Omental fat pad (tissue), 4 donors: ENCODE results near the gene UBE2F. TPM values are rescaled to one million over a fixed set of nuclear protein-coding genes. Genes with fewer than 3 reads are reported as not detected.
"Not testable (repeated sequence)": the region's sequence is repeated elsewhere in the genome, so short reads cannot be mapped to it uniquely, and the experiment has no call there.

Source experiments
- ATAC-seq: fragments of 150-250 bp; one replicate; pipeline ENCODE4 v1.9.1; 2016; ENCODE audit warnings: mild to moderate bottlenecking, moderate library complexity; ENCODE audit not compliant: low FRiP score
- DNase-seq: peaks from one replicate; pipeline ENCODE4 v3.0.0-alpha.2; 2019; ENCODE audit warnings: low spot score
- total RNA-seq, 4 donors: library from RNA; depleted of rRNA; stranded (reverse); fragments of >200 nt; gene quantifications; one replicate each; pipeline ENCODE4 v1.1.0, GENCODE V29; 2016
- TF ChIP-seq, protein P1 (sequence below), 3 donors: fragments of 450-650 bp; IDR thresholded peaks; one replicate each; pipeline ENCODE4 v1.5.1; 2016 to 2017; ENCODE audit warnings: antibody characterized with exemption in 3 of 3, mild to moderate bottlenecking in 3 of 3, moderate library complexity in 2 of 3

The UBE2F gene
- total RNA-seq, 4 donors from 2014 or later: 36.3 to 59.9 (median 51.3) TPM

DNA sequence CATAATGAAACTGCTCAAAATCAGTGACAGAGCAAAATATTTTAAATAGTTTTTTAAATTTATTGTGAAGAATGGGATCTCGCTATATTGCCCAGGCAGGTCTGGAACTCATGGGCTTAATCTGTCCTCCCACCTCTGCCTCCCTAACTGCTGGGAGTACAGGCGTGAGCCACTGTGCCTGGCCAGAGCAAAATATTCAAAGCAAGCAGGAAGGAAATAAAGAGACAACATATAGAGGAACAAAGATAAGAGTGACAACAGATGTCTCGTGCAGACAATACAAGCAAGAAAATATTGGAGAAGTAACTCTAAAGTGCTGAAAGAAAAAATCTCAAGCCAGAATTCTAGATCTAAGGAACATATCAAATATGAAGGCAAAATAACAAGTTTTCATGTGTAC is 89.0 kb downstream of the UBE2F start:
- no peak for ATAC-seq
- TF ChIP-seq, protein P1, sequence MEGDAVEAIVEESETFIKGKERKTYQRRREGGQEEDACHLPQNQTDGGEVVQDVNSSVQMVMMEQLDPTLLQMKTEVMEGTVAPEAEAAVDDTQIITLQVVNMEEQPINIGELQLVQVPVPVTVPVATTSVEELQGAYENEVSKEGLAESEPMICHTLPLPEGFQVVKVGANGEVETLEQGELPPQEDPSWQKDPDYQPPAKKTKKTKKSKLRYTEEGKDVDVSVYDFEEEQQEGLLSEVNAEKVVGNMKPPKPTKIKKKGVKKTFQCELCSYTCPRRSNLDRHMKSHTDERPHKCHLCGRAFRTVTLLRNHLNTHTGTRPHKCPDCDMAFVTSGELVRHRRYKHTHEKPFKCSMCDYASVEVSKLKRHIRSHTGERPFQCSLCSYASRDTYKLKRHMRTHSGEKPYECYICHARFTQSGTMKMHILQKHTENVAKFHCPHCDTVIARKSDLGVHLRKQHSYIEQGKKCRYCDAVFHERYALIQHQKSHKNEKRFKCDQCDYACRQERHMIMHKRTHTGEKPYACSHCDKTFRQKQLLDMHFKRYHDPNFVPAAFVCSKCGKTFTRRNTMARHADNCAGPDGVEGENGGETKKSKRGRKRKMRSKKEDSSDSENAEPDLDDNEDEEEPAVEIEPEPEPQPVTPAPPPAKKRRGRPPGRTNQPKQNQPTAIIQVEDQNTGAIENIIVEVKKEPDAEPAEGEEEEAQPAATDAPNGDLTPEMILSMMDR (IDR thresholded peaks at IDR 0.05): no peak
- DNase-seq: no peak

GRCh38 chr2:238057696-238058575 is 91.1 kb downstream of the UBE2F start:
- ATAC-seq, DNase-seq: not testable (repeated sequence)

GRCh38 chr2:238059505-238059904 is 92.7 kb downstream of the UBE2F start:
- TF ChIP-seq, protein P1 (IDR thresholded peaks at IDR 0.05): no peak
- DNase-seq (no peak), ATAC-seq (no peak)

GRCh38 chr2:238060096-238060541 is 93.3 kb downstream of the UBE2F start:
- TF ChIP-seq, protein P1 (IDR thresholded peaks at IDR 0.05): no peak
- DNase-seq (no peak), ATAC-seq (no peak)

DNA sequence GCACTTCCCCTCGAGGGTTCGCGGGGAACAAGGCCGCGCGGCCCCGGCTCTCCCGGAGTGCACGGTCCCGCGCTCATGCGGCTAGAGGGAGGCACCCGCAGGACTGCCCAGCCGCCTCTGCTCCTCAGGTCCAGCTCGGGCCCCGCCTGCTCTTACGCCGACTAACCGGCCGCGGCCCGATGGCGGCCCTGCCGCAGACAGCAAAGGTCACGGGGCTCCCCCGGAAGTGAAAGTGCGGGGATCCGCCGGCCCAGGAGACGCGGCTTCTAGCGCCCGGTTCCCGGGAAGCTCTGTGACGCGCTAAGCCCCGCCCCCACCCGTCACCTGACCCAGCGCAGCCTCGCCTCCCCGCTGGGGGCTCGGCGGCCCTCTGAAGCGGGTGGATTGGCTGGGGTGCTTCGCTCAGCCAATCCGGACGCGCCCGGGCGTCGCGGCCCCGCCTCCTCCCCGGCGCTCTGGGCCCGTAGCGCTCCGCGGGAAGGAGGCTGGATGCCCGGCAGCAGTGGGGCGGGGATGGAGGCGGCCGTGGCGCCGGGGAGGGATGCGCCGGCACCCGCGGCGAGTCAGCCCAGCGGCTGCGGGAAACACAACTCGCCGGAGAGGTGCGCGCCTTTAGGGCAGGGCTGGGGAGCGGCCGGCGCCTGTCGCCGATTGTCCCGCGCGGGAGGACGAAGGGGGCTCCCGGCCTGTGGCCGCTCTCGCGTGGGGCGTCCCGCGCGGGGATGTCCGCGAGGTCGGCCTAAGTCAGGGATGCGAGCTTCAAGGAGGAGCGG is 93.9 kb downstream of the UBE2F start, which contains the start of gene SCLY:
SCLY (plus strand) TSS at position 460 of the 773 bp plus-strand sequence; CDS start at position 514, 54 bp downstream.
- DNase-seq (peak; percentile 94), ATAC-seq (peak; percentile 99)
- TF ChIP-seq, protein P1 (IDR thresholded peaks at IDR 0.05): no peak

- TF ChIP-seq, protein P1 (IDR thresholded peaks at IDR 0.05): no peak
- DNase-seq (no peak), ATAC-seq (peak; percentile 2)
Observed at GRCh38 chr2:238061315-238062202, 94.7 kb downstream of the UBE2F start.
